H1 (cell line): ENCODE data around the gene EPS8L1. TPM values are rescaled to one million over a fixed set of nuclear protein-coding genes. Genes with fewer than 3 reads are reported as not detected.

ENCODE experiments used
- CTCF ChIA-PET: fragments of 300-600 bp; sonication (Branson Sonifier 250); formaldehyde crosslinking; loops from one replicate; lab custom pipeline; 2021; ENCODE audit not compliant: partially characterized antibody; lab: Charles Lee
- POLR2A ChIA-PET: fragments of 300-600 bp; sonication (Branson Sonifier 250); formaldehyde crosslinking; loops from one replicate; lab custom pipeline; 2021; ENCODE audit warnings: inconsistent platforms; ENCODE audit not compliant: partially characterized antibody; lab: Charles Lee
- DNase-seq, 2 experiments: peaks; one replicate each; pipeline versions ENCODE4 v3.0.0 to v3.0.0-alpha.2; 2010 to 2022; ENCODE audit warnings: low spot score in 2 of 2, low read depth in 1 of 2, mixed read lengths in 1 of 2
- FAIRE-seq: peaks from 2 replicates; lab custom pipeline; 2011; peaks lifted over from hg19 to GRCh38; lab: Jason Lieb, UNC
- H2AFZ ChIP-seq: 2 replicates; pipeline ENCODE4 v1.8.1; 2012; ENCODE audit warnings: low read length, inconsistent platforms
- H2AK5ac ChIP-seq: 2 replicates; pipeline ENCODE4 v1.6.1; 2013; ENCODE audit warnings: low read depth, low read length
- H2BK120ac ChIP-seq: replicated peaks from 2 replicates; pipeline ENCODE3; 2013; ENCODE audit warnings: low read depth, low read length, inconsistent platforms
- H2BK12ac ChIP-seq: 2 replicates; pipeline ENCODE4 v1.6.1; 2013; ENCODE audit warnings: low read depth, low read length
- H2BK15ac ChIP-seq: 2 replicates; pipeline ENCODE4 v1.6.1; 2013; ENCODE audit warnings: low read length
- H2BK20ac ChIP-seq: 2 replicates; pipeline ENCODE4 v1.6.1; 2013; ENCODE audit warnings: low read length
- H2BK5ac ChIP-seq: 2 replicates; pipeline ENCODE4 v1.6.1; 2013; ENCODE audit warnings: low read depth, low read length
- H3K14ac ChIP-seq: 2 replicates; pipeline ENCODE4 v1.6.1; 2013; ENCODE audit warnings: inconsistent platforms; ENCODE audit not compliant: insufficient read length
- H3K18ac ChIP-seq: 2 replicates; pipeline ENCODE4 v1.6.1; 2013; ENCODE audit warnings: low read length; ENCODE audit errors: extremely low read depth
- H3K23ac ChIP-seq: 2 replicates; pipeline ENCODE4 v1.6.1; 2013; ENCODE audit warnings: inconsistent platforms; ENCODE audit not compliant: insufficient read length
- H3K23me2 ChIP-seq: 2 replicates; pipeline ENCODE4 v1.6.1; 2013; ENCODE audit warnings: low read depth, low read length
- H3K27ac ChIP-seq: 2 replicates; pipeline ENCODE4 v1.6.1; 2011; ENCODE audit warnings: low read depth, low read length, inconsistent platforms
- H3K27me3 ChIP-seq, 4 experiments: replicated peaks in 1 of 4; 1 replicate in 1 of 4; 2 replicates in 3 of 4; pipeline versions ENCODE4 v1.6.1 to v1.8.1; 2011 to 2013; ENCODE audit warnings: low read length in 3 of 4, mild to moderate bottlenecking in 3 of 4, inconsistent platforms in 2 of 4, mixed read lengths in 2 of 4, moderate library complexity in 1 of 4; ENCODE audit not compliant: control insufficient read depth in 3 of 4, insufficient read depth in 3 of 4; ENCODE audit errors: extremely low read depth in 1 of 4
- H3K36me3 ChIP-seq, 4 experiments: 2 replicates each; pipeline versions ENCODE4 v1.6.1 to v1.8.1; 2011 to 2013; ENCODE audit warnings: mild to moderate bottlenecking in 4 of 4, low read length in 3 of 4, moderate library complexity in 2 of 4, control low read depth in 1 of 4, inconsistent platforms in 1 of 4; ENCODE audit not compliant: insufficient read depth in 4 of 4, control insufficient read depth in 2 of 4
- H3K4ac ChIP-seq: replicated peaks from 2 replicates; pipeline ENCODE3; 2013; ENCODE audit warnings: low read length, low read depth, mixed read lengths, inconsistent platforms; ENCODE audit not compliant: insufficient read length
- H3K4me1 ChIP-seq, 4 experiments: replicated peaks in 1 of 4; 1 replicate in 1 of 4; 2 replicates in 3 of 4; pipeline versions ENCODE4 v1.6.1 to v1.8.1; 2011 to 2013; ENCODE audit warnings: low read length in 3 of 4, inconsistent platforms in 2 of 4, mixed read lengths in 1 of 4; ENCODE audit not compliant: insufficient read depth in 4 of 4, control insufficient read depth in 3 of 4
- H3K4me2 ChIP-seq, 2 experiments: 2 replicates each; pipeline versions ENCODE4 v1.6.1 to v1.8.1; 2011 to 2013; ENCODE audit warnings: low read depth in 2 of 2, low read length in 2 of 2, control low read depth in 1 of 2, inconsistent platforms in 1 of 2, mild to moderate bottlenecking in 1 of 2; ENCODE audit not compliant: insufficient read depth in 1 of 2
- H3K4me3 ChIP-seq, 4 experiments: fragments of 200-600, 300-600 bp in 1 of 4; sonication (generic), shearing (Covaris generic), sonication (Bioruptor Twin) in 1 of 4; 2 replicates each; pipeline versions ENCODE4 v1.5.1 to v1.8.1; 2011 to 2016; ENCODE audit warnings: low read length in 4 of 4, low read depth in 3 of 4, control low read depth in 2 of 4, inconsistent platforms in 2 of 4, mild to moderate bottlenecking in 2 of 4, mixed read lengths in 1 of 4, moderate library complexity in 1 of 4; ENCODE audit not compliant: insufficient read depth in 2 of 4; ENCODE audit errors: extremely low read depth in 1 of 4
- H3K56ac ChIP-seq: replicated peaks from 2 replicates; pipeline ENCODE3; 2013; ENCODE audit warnings: low read depth, mild to moderate bottlenecking, mixed read lengths, low read length, inconsistent platforms; ENCODE audit not compliant: insufficient read length
- H3K79me1 ChIP-seq: 2 replicates; pipeline ENCODE4 v1.6.1; 2013; ENCODE audit warnings: low read depth, low read length, control low read depth
- H3K79me2 ChIP-seq, 2 experiments: 2 replicates each; pipeline versions ENCODE4 v1.6.1 to v1.8.1; 2012 to 2013; ENCODE audit warnings: low read length in 2 of 2, mild to moderate bottlenecking in 2 of 2, inconsistent platforms in 1 of 2; ENCODE audit not compliant: insufficient read depth in 2 of 2, control insufficient read depth in 1 of 2
- H3K9ac ChIP-seq, 4 experiments: replicated peaks in 1 of 4; 1 replicate in 1 of 4; 2 replicates in 3 of 4; pipeline versions ENCODE4 v1.6.1 to v1.8.1; 2011 to 2013; ENCODE audit warnings: low read depth in 3 of 4, low read length in 3 of 4, control low read depth in 2 of 4, mild to moderate bottlenecking in 2 of 4, moderate library complexity in 2 of 4, inconsistent platforms in 1 of 4; ENCODE audit errors: extremely low read depth in 1 of 4
- H3K9me3 ChIP-seq, 2 experiments: 2 replicates each; pipeline versions ENCODE4 v1.6.1 to v1.8.1; 2012 to 2013; ENCODE audit warnings: mild to moderate bottlenecking in 2 of 2, moderate library complexity in 2 of 2, control low read depth in 1 of 2, inconsistent platforms in 1 of 2, low read depth in 1 of 2, low read length in 1 of 2, mixed read lengths in 1 of 2; ENCODE audit not compliant: insufficient read depth in 2 of 2
- H4K20me1 ChIP-seq, 2 experiments: replicated peaks in 1 of 2; 2 replicates each; pipeline versions ENCODE3 to v1.8.1; 2011 to 2013; ENCODE audit warnings: inconsistent platforms in 2 of 2, low read length in 2 of 2, mild to moderate bottlenecking in 1 of 2; ENCODE audit not compliant: insufficient read depth in 2 of 2, control insufficient read depth in 1 of 2
- H4K5ac ChIP-seq: 2 replicates; pipeline ENCODE4 v1.6.1; 2013; ENCODE audit warnings: low read length, low read depth, mixed read lengths, inconsistent platforms; ENCODE audit not compliant: insufficient read length
- H4K8ac ChIP-seq: 2 replicates; pipeline ENCODE4 v1.8.0; 2013; ENCODE audit warnings: mild to moderate bottlenecking, moderate library complexity, low read length, inconsistent platforms; ENCODE audit not compliant: insufficient read depth; ENCODE audit errors: extremely low read depth
- H4K91ac ChIP-seq: replicated peaks from 2 replicates; pipeline ENCODE3; 2013; ENCODE audit warnings: low read length, mixed read lengths, inconsistent platforms; ENCODE audit not compliant: insufficient read length
- CBX8 ChIP-seq: fragments of 300-800, 300-1000 bp; sonication (generic); IDR thresholded peaks from 2 replicates; pipeline ENCODE4 v1.7.1; 2016; ENCODE audit warnings: low read depth, low read length, borderline replicate concordance
- CEBPB ChIP-seq: IDR thresholded peaks from 2 replicates; pipeline ENCODE4 v1.6.1; 2012; ENCODE audit warnings: low read depth, low read length
- CTCF ChIP-seq, 3 experiments: IDR thresholded peaks; 1 replicate in 2 of 3; 2 replicates in 1 of 3; pipeline versions ENCODE4 v1.5.1 to v1.6.1; 2011; ENCODE audit warnings: low read length in 3 of 3, mild to moderate bottlenecking in 3 of 3, inconsistent platforms in 2 of 3, low read depth in 1 of 3, moderate library complexity in 1 of 3; ENCODE audit not compliant: insufficient read depth in 1 of 3; ENCODE audit errors: control extremely low read depth in 1 of 3
- EGR1 ChIP-seq: IDR thresholded peaks from 2 replicates; pipeline ENCODE4 v1.6.1; 2011; ENCODE audit warnings: low read depth, low read length, borderline replicate concordance
- MAFK ChIP-seq: IDR thresholded peaks from 2 replicates; pipeline ENCODE4 v1.6.1; 2012; ENCODE audit warnings: low read depth, mild to moderate bottlenecking, improper control_type of control experiment, low read length
- RNF2 ChIP-seq: fragments of 200-900, 300-1000 bp; sonication (generic); IDR thresholded peaks from 2 replicates; pipeline ENCODE4 v1.7.1; 2016; ENCODE audit warnings: borderline replicate concordance, low read depth, mild to moderate bottlenecking, antibody characterized with exemption, low read length; ENCODE audit not compliant: poor library complexity, severe bottlenecking; ENCODE audit errors: missing control alignments
- SAP30 ChIP-seq: fragments of 300-600 bp; sonication (generic); IDR thresholded peaks from 2 replicates; pipeline ENCODE4 v1.7.1; 2012; ENCODE audit warnings: low read length, moderate library complexity, mild to moderate bottlenecking, inconsistent platforms; ENCODE audit not compliant: insufficient read depth, insufficient replicate concordance
- SP4 ChIP-seq: IDR thresholded peaks from 2 replicates; pipeline ENCODE4 v1.6.1; 2012; ENCODE audit warnings: low read length, inconsistent platforms
- SRF ChIP-seq: IDR thresholded peaks from 2 replicates; pipeline ENCODE4 v1.6.1; 2011; ENCODE audit warnings: mild to moderate bottlenecking, low read depth, low read length, moderate library complexity
- WGBS, 2 experiments: shearing (Covaris generic) in 1 of 2; methylation state at CpG; one replicate each; pipeline versions ENCODE4 v1.1.6 to v1.1.7; 2013 to 2015; ENCODE audit warnings: low lambda C conversion rate in 2 of 2, mixed read lengths in 2 of 2, inconsistent platforms in 1 of 2, low coverage in 1 of 2, missing lambda C conversion rate in 1 of 2; ENCODE audit not compliant: insufficient replicate concordance in 2 of 2, insufficient coverage in 1 of 2, insufficient read length in 1 of 2; ENCODE audit errors: extremely low coverage in 1 of 2, missing lambda C conversion rate in 1 of 2; 5-methylcytosine and 5-hydroxymethylcytosine counted together
- polyA plus RNA-seq, 7 experiments: library from polyadenylated mRNA; depleted of rRNA in 3 of 7; stranded (reverse) in 5 of 7; unstranded in 2 of 7; fragments of >200 nt in 5 of 7; fragments of 200-250 nt in 2 of 7; gene quantifications; 1 replicate in 5 of 7; 2 replicates in 1 of 7; 4 replicates in 1 of 7; pipeline versions ENCODE4 v1.2.1 to v1.2.3, GENCODE V29; 2011 to 2013; ENCODE audit warnings: missing spikeins in 2 of 7, mixed read lengths in 2 of 7
- total RNA-seq: library from RNA; stranded (reverse); fragmentation: NEBNext Ultra II Directional; extraction: Animal tissue kit (Norgen Biotek cat#: 25700); gene quantifications from 2 replicates; pipeline ENCODE4 v1.2.1, GENCODE V29; 2021

The EPS8L1 gene
- total and polyA plus RNA-seq, 2 of the 8 experiments (the other 6 are each of a cell fraction or from before 2014, with no cell fraction given): 19.8 to 30.2 TPM

- TF ChIP-seq RNF2 (no peak), EGR1 (no peak), SRF (no peak), CBX8 (no peak), CEBPB (no peak), CTCF (IDR thresholded peaks at IDR 0.05; ENCODE audit: control extremely low read depth in 1 of 3, insufficient read depth in 1 of 3, low read depth in 1 of 3, low read length in 3 of 3) (no peak), SP4 (no peak), MAFK (no peak), SAP30 (no peak)
- Histone ChIP-seq H2AFZ (no peak overlapping the region), H4K20me1 (peaks cover 0 to 3% of the 10 kb centered on the region in 2 experiments), H2BK5ac (0 out of 2 replicates have a peak overlapping the region, but pooled peaks have one; percentile 49), H3K79me1 (no peaks in the 10 kb centered on the region), H3K36me3 (no peaks in the 10 kb centered on the region), H3K4me3 (no peak overlapping the region), H3K4me1 (peaks cover 0 to 19% (median 9%) of the 10 kb centered on the region in 4 experiments; a peak in 6 of 7 replicates), H4K91ac (no peak overlapping the region), H3K56ac (no peak overlapping the region), H3K4ac (no peak overlapping the region), H2BK20ac (0 out of 2 replicates have a peak overlapping the region, but pooled peaks have one; percentile 86), H3K9ac (no peak overlapping the region), H2BK120ac (no peak overlapping the region), H3K27ac (no peak overlapping the region), H2BK12ac (peak overlapping the region; percentile 84; the same call in 1 of the 2 replicates), H3K23me2 (peaks cover 4% of the 10 kb centered on the region), H2BK15ac (peak overlapping the region; percentile 95; the same call in 1 of the 2 replicates), H4K5ac (no peak overlapping the region), H3K9me3 (no peaks in the 10 kb centered on the region), H4K8ac (no peak overlapping the region), H2AK5ac (0 out of 2 replicates have a peak overlapping the region, but pooled peaks have one; percentile 61), H3K27me3 (peaks cover 15 to 62% (median 45%) of the 10 kb centered on the region in 4 experiments), H3K23ac (no peak overlapping the region), H3K14ac (no peak overlapping the region), H3K18ac (no peak overlapping the region; the same call in 1 of the 2 replicates), H3K79me2 (no peaks in the 10 kb centered on the region), H3K4me2 (no peak overlapping the region)
- DNase-seq (no peak), FAIRE-seq (no peak)
- ChIA-PET POLR2A (interaction anchor here (0.6 to 6.2 kb wide), 4 partner anchors 9 to 94 kb away, joined by 3 to 33 read pairs (median 10); partner anchors contain the start of gene DNAAF3), CTCF (no interaction called here)
- WGBS, 2 experiments: 61% methylated on average over 8 of the region's 8 CpGs; no CpG with 5 or more reads in 1 of the 2 experiments
Observed at GRCh38 chr19:55071913-55072312, 3.8 kb upstream of the EPS8L1 start.
